HG02642 (cell line): ENCODE measurements around the gene PTK6.
"Not testable (repeated sequence)": the region's sequence is repeated elsewhere in the genome, so short reads cannot be mapped to it uniquely, and the experiment has no call there.

Source experiments
- ATAC-seq: cut with Tn5 transposase; IDR thresholded peaks from one replicate; pipeline ENCODE4 v1.9.1; 2021; ENCODE audit warnings: mild to moderate bottlenecking; ENCODE audit not compliant: unreplicated experiment, poor library complexity

PTK6 gene

GRCh38 chr20:63484651-63485403 lies 52.3 kb downstream of the PTK6 start:
- no peak for ATAC-seq

DNA sequence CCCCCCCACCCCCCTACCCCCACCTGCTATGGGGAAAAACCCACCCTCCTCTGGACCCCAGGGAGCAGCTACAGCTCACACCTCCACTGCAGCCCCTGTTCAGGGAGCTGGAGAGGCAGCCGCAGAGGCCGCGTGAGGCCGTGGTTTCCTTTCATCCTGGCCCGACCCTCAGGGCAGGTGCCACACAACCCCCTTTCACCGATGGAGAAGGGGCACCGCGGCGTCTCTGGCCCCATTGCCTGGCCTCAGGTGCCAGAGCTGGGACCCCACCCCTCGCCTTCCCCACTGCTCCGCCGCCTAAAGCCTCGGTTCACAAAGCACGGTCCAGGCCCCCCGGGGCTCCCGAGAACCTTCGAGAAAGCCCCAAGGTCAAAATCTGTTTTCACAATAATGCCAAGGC lies 52.9 kb downstream of the PTK6 start:
- ATAC-seq: no peak

GRCh38 chr20:63483834-63484233 lies 53.3 kb downstream of the PTK6 start:
- ATAC-seq: no peak

- no peak for ATAC-seq
Observed at GRCh38 chr20:63482021-63482587, 55.1 kb downstream of the PTK6 start.

- ATAC-seq: no peak
Observed at GRCh38 chr20:63481503-63481902, 55.7 kb downstream of the PTK6 start.

DNA sequence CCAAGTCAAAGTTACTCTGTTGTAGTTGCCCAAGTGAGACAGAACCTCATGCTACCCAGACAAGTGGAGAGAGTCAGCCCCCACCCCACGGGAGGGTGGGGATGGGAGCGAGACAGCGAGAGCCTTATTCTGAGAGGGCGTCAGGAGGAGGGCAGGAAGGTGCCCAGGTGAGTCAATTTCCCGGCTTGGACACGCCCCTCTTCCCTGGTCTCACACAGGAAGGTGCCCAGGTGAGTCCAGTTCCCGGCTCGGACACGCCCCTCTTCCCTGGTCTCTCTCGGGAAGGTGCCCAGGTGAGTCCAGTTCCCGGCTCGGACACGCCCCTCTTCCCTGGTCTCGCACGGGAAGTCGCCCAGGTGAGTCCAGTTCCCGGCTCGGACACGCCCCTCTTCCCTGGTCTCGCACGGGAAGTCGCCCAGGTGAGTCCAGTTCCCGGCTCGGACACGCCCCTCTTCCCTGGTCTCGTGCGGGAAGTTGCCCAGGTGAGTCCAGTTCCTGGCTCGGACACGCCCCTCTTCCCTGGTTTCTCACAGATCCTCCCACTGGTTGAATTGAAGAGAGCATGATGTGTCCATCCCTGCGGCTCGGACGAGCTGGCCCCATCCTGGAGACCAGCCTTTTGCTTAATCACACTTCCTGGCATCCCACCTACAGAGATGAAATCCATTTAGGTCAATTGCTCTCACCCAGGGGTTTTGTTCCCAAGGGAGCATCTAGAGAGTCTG lies 57.3 kb downstream of the PTK6 start:
- not testable (repeated sequence) for ATAC-seq

DNA sequence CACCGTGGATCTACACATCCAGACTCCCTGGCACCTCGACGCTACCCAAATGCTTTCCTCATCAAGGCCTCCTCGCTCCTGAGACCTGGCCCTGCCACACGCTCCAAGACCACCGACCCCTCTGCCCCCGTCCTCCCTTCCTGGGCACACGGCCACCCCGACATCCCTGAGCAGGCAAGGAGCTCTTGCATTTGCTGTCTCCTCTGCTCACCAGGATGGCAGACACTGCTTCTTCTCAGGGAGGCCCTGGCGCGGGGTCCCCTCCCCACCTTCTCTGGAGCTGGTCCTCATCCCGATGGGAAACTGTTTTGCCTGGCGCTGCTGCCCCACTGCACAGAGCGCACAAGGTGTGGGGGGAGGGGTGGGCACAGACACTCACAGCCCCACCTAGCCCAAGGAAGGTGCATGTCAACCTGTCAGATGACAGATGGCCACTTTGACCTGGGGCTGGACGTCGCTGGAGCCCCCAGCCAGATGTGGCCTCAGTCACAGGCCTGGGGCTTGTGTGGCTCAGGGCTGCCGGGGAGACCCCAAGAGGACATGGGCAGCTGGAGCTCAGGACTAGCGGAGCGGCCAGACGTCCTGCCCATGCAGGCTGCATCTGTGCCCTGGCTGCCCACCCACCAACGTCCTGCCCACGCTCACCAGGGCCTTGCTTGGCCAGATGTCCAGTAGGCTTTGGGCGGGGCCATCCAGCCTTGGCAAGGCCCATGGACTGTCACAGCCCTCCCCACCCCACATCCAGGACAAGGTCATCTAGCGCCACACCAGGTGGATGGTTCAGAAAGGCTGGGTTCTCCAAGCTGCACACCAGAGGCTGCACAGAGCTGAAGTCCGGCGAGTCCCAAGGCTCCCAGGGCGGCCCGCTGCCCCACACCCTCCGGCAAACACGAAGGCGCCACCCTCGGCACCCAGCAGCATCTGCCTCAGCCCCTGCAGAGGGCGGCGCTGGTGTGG lies 58.6 kb downstream of the PTK6 start:
- no peak for ATAC-seq
